Choroid plexus epithelial cell (primary cell): ENCODE results near the gene CCDC120.

Experiments used
- DNase-seq: peaks from one replicate; pipeline ENCODE4 v3.0.0-alpha.2; 2010; ENCODE audit warnings: low read depth
- H3K4me3 ChIP-seq: 2 replicates; pipeline ENCODE4 v1.5.1; 2011; ENCODE audit warnings: low read depth, mild to moderate bottlenecking, control low read depth, low read length, moderate library complexity
- TF ChIP-seq, protein P1 (sequence below): conservative IDR thresholded peaks from 2 replicates; pipeline ENCODE4 v1.5.1; 2011; ENCODE audit warnings: low read depth, mild to moderate bottlenecking, control low read depth, inconsistent platforms, low read length, moderate library complexity

The CCDC120 gene, protein sequence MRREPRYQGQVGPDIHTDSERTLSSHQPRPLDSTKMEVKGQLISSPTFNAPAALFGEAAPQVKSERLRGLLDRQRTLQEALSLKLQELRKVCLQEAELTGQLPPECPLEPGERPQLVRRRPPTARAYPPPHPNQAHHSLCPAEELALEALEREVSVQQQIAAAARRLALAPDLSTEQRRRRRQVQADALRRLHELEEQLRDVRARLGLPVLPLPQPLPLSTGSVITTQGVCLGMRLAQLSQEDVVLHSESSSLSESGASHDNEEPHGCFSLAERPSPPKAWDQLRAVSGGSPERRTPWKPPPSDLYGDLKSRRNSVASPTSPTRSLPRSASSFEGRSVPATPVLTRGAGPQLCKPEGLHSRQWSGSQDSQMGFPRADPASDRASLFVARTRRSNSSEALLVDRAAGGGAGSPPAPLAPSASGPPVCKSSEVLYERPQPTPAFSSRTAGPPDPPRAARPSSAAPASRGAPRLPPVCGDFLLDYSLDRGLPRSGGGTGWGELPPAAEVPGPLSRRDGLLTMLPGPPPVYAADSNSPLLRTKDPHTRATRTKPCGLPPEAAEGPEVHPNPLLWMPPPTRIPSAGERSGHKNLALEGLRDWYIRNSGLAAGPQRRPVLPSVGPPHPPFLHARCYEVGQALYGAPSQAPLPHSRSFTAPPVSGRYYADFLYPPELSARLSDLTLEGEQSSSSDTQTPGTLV

DNA sequence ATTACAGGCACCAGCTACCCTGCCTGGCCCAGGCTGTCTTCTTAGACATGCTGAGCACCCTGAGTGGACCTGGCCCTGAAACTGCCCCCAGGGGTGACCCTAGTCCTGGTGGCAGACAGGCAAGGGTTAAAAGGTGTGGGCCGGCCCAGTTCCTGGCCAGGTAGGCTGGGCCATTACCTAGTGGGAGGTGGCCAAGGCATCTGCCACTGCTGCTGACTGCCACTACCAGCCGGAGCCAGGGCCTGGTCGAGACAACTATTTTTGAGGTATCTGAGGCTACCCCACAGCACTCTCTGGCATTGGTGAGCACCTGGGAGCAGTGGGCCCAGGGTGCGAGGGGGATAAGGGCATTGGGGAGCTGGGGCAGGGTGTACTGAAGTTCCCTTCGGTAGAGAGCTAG, at the start of gene CCDC120:
CCDC120 (plus strand) TSS at position 206 of the 400 bp plus-strand sequence. CDS start 3,043 bp downstream, outside the sequence.
- TF ChIP-seq, protein P1, sequence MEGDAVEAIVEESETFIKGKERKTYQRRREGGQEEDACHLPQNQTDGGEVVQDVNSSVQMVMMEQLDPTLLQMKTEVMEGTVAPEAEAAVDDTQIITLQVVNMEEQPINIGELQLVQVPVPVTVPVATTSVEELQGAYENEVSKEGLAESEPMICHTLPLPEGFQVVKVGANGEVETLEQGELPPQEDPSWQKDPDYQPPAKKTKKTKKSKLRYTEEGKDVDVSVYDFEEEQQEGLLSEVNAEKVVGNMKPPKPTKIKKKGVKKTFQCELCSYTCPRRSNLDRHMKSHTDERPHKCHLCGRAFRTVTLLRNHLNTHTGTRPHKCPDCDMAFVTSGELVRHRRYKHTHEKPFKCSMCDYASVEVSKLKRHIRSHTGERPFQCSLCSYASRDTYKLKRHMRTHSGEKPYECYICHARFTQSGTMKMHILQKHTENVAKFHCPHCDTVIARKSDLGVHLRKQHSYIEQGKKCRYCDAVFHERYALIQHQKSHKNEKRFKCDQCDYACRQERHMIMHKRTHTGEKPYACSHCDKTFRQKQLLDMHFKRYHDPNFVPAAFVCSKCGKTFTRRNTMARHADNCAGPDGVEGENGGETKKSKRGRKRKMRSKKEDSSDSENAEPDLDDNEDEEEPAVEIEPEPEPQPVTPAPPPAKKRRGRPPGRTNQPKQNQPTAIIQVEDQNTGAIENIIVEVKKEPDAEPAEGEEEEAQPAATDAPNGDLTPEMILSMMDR, result no peak
- DNase-seq, result no peak
- H3K4me3 ChIP-seq, result no peak within 1 kb of the TSS

DNA sequence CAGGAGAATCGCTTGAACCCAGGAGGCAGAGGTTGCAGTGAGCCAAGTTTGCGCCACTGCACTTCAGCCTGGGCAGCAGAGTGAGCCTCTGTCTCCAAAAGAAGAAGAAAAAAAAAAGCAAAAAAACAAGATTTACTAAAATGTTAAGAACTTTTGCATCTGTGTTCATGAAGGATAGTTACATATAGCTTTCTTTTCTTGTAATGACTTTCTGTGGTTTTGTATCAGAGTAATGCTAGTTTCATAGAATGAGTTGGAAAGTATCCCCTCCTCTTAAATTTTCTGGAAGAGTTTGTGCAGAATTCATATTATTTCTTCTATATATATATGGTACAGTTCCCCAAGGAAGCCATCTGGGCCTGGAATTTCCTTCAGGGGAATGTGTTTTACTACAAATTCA, 39.7 kb upstream of the CCDC120 start:
- no peak for DNase-seq
- no peak overlapping the region for H3K4me3 ChIP-seq
- TF ChIP-seq, protein P1, result no peak

DNA sequence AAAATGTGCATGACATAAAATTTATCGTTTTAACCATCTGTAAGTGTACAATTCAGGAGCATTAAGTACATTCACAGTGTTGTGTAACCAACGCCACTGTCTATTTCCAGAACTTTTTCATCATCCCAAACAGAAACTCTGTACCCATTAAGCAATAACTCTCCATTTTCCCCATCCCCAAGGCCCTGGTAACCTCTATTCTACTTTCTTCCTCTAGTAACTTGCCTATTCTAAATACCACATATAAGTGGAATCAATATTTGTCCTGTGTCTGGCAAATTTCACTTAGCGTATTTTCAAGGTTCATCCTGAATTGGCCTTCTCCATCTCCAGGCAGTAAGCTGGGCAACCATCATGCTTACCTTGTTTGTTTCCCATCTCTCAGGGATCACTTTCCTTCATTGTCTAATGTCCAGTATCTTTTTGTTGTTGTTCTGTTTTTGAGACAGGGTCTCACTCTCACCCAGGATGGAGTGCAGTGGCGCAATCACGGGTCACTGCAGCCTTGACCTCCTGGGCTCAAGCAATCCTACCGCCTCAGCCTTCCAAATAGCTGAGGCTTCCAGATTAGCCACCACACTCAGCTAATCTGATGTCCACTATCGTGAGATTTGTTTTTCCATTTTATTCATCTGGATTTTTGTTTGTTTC, 39.1 kb upstream of the CCDC120 start:
- H3K4me3 ChIP-seq, result no peak overlapping the region
- TF ChIP-seq, protein P1, result no peak
- DNase-seq, result no peak

DNA sequence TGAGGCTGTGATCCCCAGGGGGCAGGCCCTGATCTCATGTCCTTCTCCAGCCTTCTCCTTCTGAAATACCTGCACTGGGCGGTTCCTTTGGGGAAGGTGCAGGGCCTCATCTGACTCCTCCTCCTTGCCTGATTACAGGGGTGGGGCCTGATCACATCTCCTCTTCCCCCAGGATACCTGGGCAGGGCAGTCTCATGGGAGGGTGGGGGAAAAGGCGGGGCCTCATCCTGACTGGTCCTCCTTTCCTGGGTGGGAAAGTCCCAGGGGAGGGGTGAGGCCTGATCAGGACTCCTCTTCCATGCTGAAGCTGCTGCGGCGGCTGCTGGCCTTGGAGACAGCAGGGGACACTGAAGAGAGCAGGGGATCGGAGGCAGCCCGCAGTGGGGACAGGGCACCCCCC, 28.9 kb upstream of the CCDC120 start:
- no peak for DNase-seq
- TF ChIP-seq, protein P1, result no peak
- no peak overlapping the region for H3K4me3 ChIP-seq

DNA sequence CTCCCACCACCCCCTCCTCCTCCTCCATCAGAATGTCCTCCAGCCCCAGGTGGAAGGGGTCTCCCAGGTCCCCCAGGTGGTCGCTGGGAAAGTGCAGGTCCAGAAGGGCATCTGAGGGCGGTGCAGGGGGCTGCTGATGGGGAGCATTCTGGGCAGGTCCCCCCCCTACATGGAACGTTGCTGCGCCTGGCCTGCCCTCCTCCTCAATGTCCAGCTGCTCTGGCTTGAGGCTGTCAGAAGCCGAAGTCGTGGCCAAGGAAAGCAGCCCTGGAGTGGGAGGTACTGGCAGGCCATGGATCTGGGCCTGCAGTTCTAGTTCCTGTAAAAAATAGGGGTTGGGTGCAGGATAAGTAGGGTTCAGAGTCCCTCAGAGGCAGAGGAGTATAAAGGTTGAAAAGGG, 28.5 kb upstream of the CCDC120 start:
- DNase-seq, result no peak
- TF ChIP-seq, protein P1, result no peak

DNA sequence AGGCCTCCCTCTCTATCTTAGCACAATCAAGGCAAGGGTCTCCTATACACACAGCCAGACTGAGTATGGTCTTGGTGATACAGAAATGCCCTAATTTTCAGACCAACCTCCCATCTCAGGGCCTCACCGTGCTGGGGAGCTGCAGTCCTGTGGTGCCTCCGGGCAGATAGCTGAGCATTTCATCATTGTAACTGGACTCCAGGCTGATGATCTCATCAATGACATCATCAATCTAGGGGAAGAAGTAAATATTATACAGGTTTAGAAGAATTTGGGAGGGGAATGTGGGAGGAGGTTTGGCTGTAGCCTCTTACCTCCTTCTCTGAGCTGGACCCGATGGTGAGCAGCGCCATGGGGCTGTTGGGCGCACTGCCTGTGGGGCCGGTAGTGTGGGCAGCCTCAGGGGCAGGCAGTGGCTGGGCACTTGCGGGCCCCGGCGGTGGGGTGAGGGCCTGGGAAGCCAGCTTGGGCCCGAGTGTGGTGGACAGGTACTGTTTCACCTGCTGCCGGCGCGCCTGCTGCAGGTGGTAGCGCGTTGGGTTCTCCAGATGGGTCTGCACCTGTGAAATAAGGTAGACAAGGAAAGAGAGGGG, 20.8 kb upstream of the CCDC120 start:
- TF ChIP-seq, protein P1, result no peak
- peak; percentile 62 for DNase-seq
- no peak overlapping the region for H3K4me3 ChIP-seq

More for the DNA sequence above, 28.5 kb upstream of the CCDC120 start:
- no peak overlapping the region for H3K4me3 ChIP-seq
